Activated CD4-positive, alpha-beta T cell treated with anti-CD3 and anti-CD28 coated beads, Interleukin-2, amount 10 ng/mL, durations not matched to agents 24 days and 14 days (primary cell): ENCODE data around the gene CRB3. TPM values are rescaled to one million over a fixed set of nuclear protein-coding genes. Genes with fewer than 3 reads are reported as not detected.
"Not testable (repeated sequence)": the region's sequence is repeated elsewhere in the genome, so short reads cannot be mapped to it uniquely, and the experiment has no call there.

ENCODE experiments used
- DNase-seq: peaks from one replicate; pipeline ENCODE4 v3.0.0; 2022
- H3K27ac Mint-ChIP-seq: one replicate; pipeline ENCODE4 v1.8.0; 2022; ENCODE audit warnings: mild to moderate bottlenecking, mixed read lengths
- H3K27me3 Mint-ChIP-seq: one replicate; pipeline ENCODE4 v1.8.0; 2022; ENCODE audit warnings: mixed read lengths
- H3K36me3 Mint-ChIP-seq: one replicate; pipeline ENCODE4 v1.8.0; 2022; ENCODE audit warnings: low read depth, mild to moderate bottlenecking, mixed read lengths
- H3K4me1 Mint-ChIP-seq: one replicate; pipeline ENCODE4 v1.8.0; 2021; ENCODE audit warnings: mixed read lengths
- H3K4me3 Mint-ChIP-seq: one replicate; pipeline ENCODE4 v1.8.0; 2022; ENCODE audit warnings: mild to moderate bottlenecking, moderate library complexity, mixed read lengths
- H3K9me3 Mint-ChIP-seq: one replicate; pipeline ENCODE4 v1.8.0; 2021; ENCODE audit warnings: mixed read lengths
- intact Hi-C: fragments of 100-400 bp; cut with micrococcal nuclease; formaldehyde crosslinking; loops from one replicate; pipeline ENCODE4 v1.15.1; 2023
- total RNA-seq: library from RNA; stranded (reverse); gene quantifications from 2 replicates; pipeline ENCODE4 v1.2.3, GENCODE V29; 2022

The CRB3 gene
- total RNA-seq, 1 donor from 2014 or later = 0.33 TPM

GRCh38 chr19:6425732-6426620 is 38.1 kb upstream of the CRB3 start:
- Mint-ChIP-seq H3K9me3 (peaks cover 3% of the 10 kb centered on the region), H3K27ac (peak overlapping the region; percentile 97), H3K4me1 (peaks cover 24% of the 10 kb centered on the region), H3K4me3 (peak overlapping the region; percentile 72), H3K36me3 (peaks cover 21% of the 10 kb centered on the region), H3K27me3 (no peaks in the 10 kb centered on the region)
- DNase-seq = peak; percentile 66
- intact Hi-C loops = loop anchor here (1.0 to 10.0 kb wide), 7 partner anchors 33 to 376 kb away; partner anchors contain the start of genes CD70, CLPP and GTF2F1

GRCh38 chr19:6427131-6427530 is 36.9 kb upstream of the CRB3 start:
- H3K36me3 Mint-ChIP-seq = peaks cover 12% of the 10 kb centered on the region
- H3K27me3 Mint-ChIP-seq = no peaks in the 10 kb centered on the region
- peaks cover 23% of the 10 kb centered on the region for H3K4me1 Mint-ChIP-seq
- DNase-seq = peak; percentile 56
- no peak overlapping the region for H3K4me3 Mint-ChIP-seq
- peaks cover 3% of the 10 kb centered on the region for H3K9me3 Mint-ChIP-seq
- intact Hi-C loops = loop anchor here (5.0 to 10.0 kb wide), 2 partner anchors 168 to 375 kb away; partner anchors contain the start of gene CD70
- H3K27ac Mint-ChIP-seq = no peak overlapping the region

DNA sequence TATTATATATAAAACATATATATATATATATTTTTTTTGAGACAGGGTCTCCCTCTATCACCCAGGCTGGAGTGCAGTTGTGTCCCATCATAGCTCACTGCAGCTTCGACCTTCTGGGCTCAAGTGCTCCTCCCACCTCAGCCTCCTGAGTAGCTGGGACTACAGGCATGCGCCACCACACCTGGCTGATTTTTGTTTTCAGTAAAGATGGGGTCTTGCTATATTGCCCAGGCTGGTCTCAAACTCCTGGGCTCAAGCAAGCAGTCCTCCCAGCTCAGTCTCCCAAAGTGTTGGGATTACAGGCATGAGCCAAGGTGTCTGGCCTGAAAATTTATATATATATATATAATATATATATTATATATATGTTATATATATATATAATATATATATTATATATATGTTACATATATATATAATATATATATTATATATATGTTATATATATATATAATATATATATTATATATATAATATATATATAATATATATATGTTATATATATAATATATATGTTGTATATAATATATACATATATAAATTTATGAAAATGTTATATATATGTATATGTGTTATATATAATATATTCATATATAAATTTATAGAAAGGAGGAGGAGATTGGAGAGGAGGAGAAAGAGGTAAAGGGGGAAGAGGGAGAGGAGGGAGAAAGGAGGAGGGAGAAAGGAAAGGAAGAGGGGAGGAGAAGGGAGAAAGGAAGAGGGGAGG is 35.2 kb upstream of the CRB3 start:
- intact Hi-C loops = loop anchor here (5.0 to 10.0 kb wide), 2 partner anchors 166 to 373 kb away; partner anchors contain the start of gene CD70
- not testable (repeated sequence) for H3K27me3 Mint-ChIP-seq, H3K4me3 Mint-ChIP-seq, H3K4me1 Mint-ChIP-seq, H3K9me3 Mint-ChIP-seq, H3K27ac Mint-ChIP-seq, DNase-seq, H3K36me3 Mint-ChIP-seq

DNA sequence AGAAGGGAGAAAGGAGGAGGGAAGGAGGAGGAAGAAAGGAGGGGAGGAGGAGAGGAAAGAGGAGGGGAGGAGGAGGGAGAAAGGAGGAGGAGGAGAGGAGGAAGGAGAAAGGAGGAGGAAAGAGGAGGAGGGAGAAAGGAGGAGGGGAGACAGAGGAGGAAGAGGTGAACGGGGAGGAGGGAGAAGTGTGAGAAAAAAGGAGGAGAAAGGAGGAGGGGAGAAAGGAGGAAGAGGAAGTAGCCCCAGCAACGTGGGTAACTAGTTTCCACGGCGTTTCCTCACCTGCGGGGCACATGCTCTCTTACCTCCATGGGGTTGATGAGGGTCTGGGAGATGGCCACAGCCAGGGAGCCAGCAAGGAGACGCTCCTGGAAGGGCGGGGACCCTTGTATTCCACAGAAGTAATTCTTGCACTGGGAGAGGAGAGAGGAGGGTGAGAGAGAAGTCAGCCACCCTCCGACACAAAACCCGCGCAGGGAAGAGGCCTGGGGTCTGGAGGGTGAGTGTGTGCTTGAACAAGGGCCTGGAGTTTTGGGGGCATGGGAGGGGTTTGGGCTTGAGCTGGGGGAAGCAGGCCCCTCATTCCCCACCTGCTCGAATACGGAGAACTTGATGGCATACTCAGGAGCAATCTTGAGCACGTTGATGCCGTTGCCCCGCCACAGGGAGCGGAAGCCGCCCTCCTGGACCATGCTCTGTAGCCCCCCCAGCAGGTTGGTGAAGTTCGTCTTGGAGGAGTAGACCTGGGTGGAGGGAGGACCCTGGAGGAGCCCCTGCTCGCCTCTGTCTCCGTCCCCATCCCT is 34.5 kb upstream of the CRB3 start:
- Mint-ChIP-seq H3K27ac (no peak overlapping the region), H3K4me1 (peaks cover 9% of the 10 kb centered on the region), H3K27me3 (no peaks in the 10 kb centered on the region), H3K9me3 (peaks cover 3% of the 10 kb centered on the region), H3K4me3 (no peak overlapping the region), H3K36me3 (peaks cover 3% of the 10 kb centered on the region)
- intact Hi-C loops = loop anchor here (5.0 to 10.0 kb wide), 2 partner anchors 165 to 373 kb away; partner anchors contain the start of gene CD70
- DNase-seq = no peak

- Mint-ChIP-seq H3K36me3 (no peaks in the 10 kb centered on the region), H3K27ac (no peak overlapping the region), H3K9me3 (no peaks in the 10 kb centered on the region), H3K27me3 (no peaks in the 10 kb centered on the region), H3K4me3 (no peak overlapping the region), H3K4me1 (peaks cover 2% of the 10 kb centered on the region)
- DNase-seq = no peak
- intact Hi-C loops = no loop called here
Measured at GRCh38 chr19:6431891-6432290, 32.2 kb upstream of the CRB3 start.

GRCh38 chr19:6433165-6433564 is 30.9 kb upstream of the CRB3 start:
- intact Hi-C loops = no loop called here
- no peak for DNase-seq
- Mint-ChIP-seq H3K4me3 (no peak overlapping the region), H3K9me3 (no peaks in the 10 kb centered on the region), H3K27me3 (no peaks in the 10 kb centered on the region), H3K4me1 (peaks cover 2% of the 10 kb centered on the region), H3K27ac (no peak overlapping the region), H3K36me3 (no peaks in the 10 kb centered on the region)

DNA sequence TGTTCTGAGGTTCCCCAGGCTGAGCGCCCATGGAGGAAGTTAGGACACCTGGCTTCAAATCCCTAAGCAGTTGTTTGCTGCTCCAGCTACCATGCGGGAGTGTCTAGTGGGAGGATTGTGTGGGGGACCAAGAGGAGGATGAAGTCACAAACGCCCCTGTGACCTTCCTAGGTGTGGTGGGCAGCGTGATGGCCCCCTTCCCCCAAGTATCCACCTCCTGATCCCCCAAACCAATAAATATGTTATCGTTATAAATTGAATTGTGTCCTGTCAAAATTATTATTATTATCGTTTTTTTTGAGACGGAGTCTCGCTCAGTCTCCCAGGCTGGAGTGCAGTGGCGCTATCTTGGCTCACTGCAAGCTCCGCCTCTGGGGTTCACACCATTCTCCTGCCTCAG is 30.4 kb upstream of the CRB3 start, which contains the start of gene SLC25A41:
Gene SLC25A41, minus strand, starts transcription at position 101 of the 400 bp plus-strand sequence. Its CDS starts 70 bp downstream, at position 31.
- intact Hi-C loops = no loop called here
- H3K4me3 Mint-ChIP-seq = no peak within 1 kb of the TSS

GRCh38 chr19:6439743-6440142 is 24.3 kb upstream of the CRB3 start:
- no peak overlapping the region for H3K27ac Mint-ChIP-seq
- no peaks in the 10 kb centered on the region for H3K27me3 Mint-ChIP-seq
- peaks cover 1% of the 10 kb centered on the region for H3K36me3 Mint-ChIP-seq
- no peak overlapping the region for H3K4me3 Mint-ChIP-seq
- no peaks in the 10 kb centered on the region for H3K9me3 Mint-ChIP-seq
- intact Hi-C loops = no loop called here
- no peak for DNase-seq
- H3K4me1 Mint-ChIP-seq = peaks cover 2% of the 10 kb centered on the region

More for the DNA sequence above, 30.4 kb upstream of the CRB3 start, which contains the start of gene SLC25A41:
- no peak for DNase-seq
- H3K36me3 Mint-ChIP-seq = no peaks in the 10 kb centered on the region
- no peaks in the 10 kb centered on the region for H3K9me3 Mint-ChIP-seq
- peaks cover 2% of the 10 kb centered on the region for H3K4me1 Mint-ChIP-seq
- H3K27me3 Mint-ChIP-seq = no peaks in the 10 kb centered on the region
- H3K27ac Mint-ChIP-seq = no peak within 1 kb of the TSS

GRCh38 chr19:6440905-6441304 is 23.2 kb upstream of the CRB3 start:
- H3K27me3 Mint-ChIP-seq = no peaks in the 10 kb centered on the region
- H3K36me3 Mint-ChIP-seq = peaks cover 1% of the 10 kb centered on the region
- peaks cover 2% of the 10 kb centered on the region for H3K4me1 Mint-ChIP-seq
- H3K4me3 Mint-ChIP-seq = no peak overlapping the region
- H3K9me3 Mint-ChIP-seq = no peaks in the 10 kb centered on the region
- no peak for DNase-seq
- H3K27ac Mint-ChIP-seq = no peak overlapping the region
- intact Hi-C loops = no loop called here

GRCh38 chr19:6442087-6442688 is 21.9 kb upstream of the CRB3 start:
- no peaks in the 10 kb centered on the region for H3K27me3 Mint-ChIP-seq
- peaks cover 3% of the 10 kb centered on the region for H3K36me3 Mint-ChIP-seq
- no peaks in the 10 kb centered on the region for H3K4me1 Mint-ChIP-seq
- H3K27ac Mint-ChIP-seq = no peak overlapping the region
- no peak overlapping the region for H3K4me3 Mint-ChIP-seq
- intact Hi-C loops = no loop called here
- DNase-seq = no peak
- H3K9me3 Mint-ChIP-seq = no peaks in the 10 kb centered on the region

DNA sequence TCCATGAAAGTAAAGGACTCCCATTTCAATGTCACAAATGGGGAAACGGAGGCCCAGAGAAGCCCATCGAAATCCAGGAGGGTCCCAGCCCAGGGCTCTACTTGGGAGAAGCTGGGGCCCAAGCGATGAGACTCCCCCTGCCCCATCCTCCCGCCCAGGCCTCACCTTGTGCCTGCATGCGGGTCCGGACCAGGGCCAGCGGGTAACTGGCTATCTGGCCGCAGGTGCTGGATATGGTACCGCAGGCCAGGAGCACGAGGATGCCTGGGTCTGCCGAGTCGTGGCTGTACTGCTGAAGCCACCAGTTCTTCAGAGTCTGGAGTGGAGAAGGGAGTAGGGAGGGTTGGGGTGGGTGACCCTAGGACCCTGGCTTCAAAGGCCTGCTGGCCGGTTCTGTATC is 20.1 kb upstream of the CRB3 start:
- Mint-ChIP-seq H3K36me3 (peaks cover 3% of the 10 kb centered on the region), H3K4me1 (no peaks in the 10 kb centered on the region)

GRCh38 chr19:6446452-6446851 is 17.6 kb upstream of the CRB3 start:
- Mint-ChIP-seq H3K9me3 (no peaks in the 10 kb centered on the region), H3K4me3 (no peak overlapping the region), H3K27ac (no peak overlapping the region), H3K36me3 (peaks cover 6% of the 10 kb centered on the region), H3K27me3 (no peaks in the 10 kb centered on the region), H3K4me1 (peaks cover 2% of the 10 kb centered on the region)
- DNase-seq = no peak
- intact Hi-C loops = no loop called here

More for the DNA sequence above, 20.1 kb upstream of the CRB3 start:
- no peaks in the 10 kb centered on the region for H3K27me3 Mint-ChIP-seq
- DNase-seq = no peak
- H3K27ac Mint-ChIP-seq = no peak overlapping the region
- no peak overlapping the region for H3K4me3 Mint-ChIP-seq
- intact Hi-C loops = no loop called here
- H3K9me3 Mint-ChIP-seq = no peaks in the 10 kb centered on the region

DNA sequence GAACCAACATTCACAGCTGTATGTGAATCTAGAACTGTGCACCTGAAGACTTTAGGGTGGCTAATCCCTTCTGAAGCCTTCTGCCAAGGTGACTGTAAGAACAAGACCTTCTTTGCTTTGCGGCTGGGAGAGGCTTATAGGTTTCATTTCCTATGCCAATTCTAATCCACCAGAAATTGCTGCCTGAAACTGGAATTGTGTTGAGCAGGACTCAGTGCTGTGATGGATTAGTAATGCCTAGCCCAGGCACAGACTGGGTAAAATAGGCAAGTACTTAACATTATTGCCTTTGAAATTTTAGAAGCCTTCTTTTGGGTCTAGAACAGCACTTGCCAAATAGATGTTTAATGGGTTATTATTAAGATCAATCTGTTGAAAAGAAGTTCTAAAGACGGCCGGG is 16.0 kb upstream of the CRB3 start:
- Mint-ChIP-seq H3K9me3 (no peaks in the 10 kb centered on the region), H3K27ac (no peak overlapping the region), H3K27me3 (no peaks in the 10 kb centered on the region), H3K4me1 (peaks cover 2% of the 10 kb centered on the region), H3K36me3 (peaks cover 16% of the 10 kb centered on the region), H3K4me3 (no peak overlapping the region)
- no peak for DNase-seq
- intact Hi-C loops = no loop called here
